Smooth muscle cell (in vitro differentiated cells): Measurements from ENCODE around the gene POC1B. TPM values are rescaled to one million over a fixed set of nuclear protein-coding genes. Genes with fewer than 3 reads are reported as not detected.

ENCODE experiments used
- DNase-seq: peaks from one replicate; lab custom pipeline; 2025; ENCODE audit not compliant: unreplicated experiment; lab: John Stamatoyannopoulos, UW
- H2AFZ ChIP-seq: fragments of 200-600 bp; sonication (generic); 2 replicates; pipeline ENCODE4 v1.6.0; 2016; ENCODE audit warnings: antibody characterized with exemption, low read depth, mild to moderate bottlenecking
- H3F3A ChIP-seq: fragments of 200-600 bp; sonication (generic); 2 replicates; pipeline ENCODE4 v1.6.0; 2017; ENCODE audit warnings: antibody characterized with exemption, low read depth
- H3K27ac ChIP-seq: fragments of 200-600 bp; sonication (generic); 2 replicates; pipeline ENCODE4 v1.5.1; 2016; ENCODE audit warnings: low read depth, mild to moderate bottlenecking
- H3K27me3 ChIP-seq: fragments of 200-600 bp; sonication (generic); 2 replicates; pipeline ENCODE4 v1.6.1; 2016; ENCODE audit warnings: low read depth, mild to moderate bottlenecking
- H3K36me3 ChIP-seq: fragments of 200-600 bp; sonication (generic); 2 replicates; pipeline ENCODE4 v1.5.1; 2016; ENCODE audit warnings: low read depth
- H3K4me1 ChIP-seq: fragments of 200-600 bp; sonication (generic); 2 replicates; pipeline ENCODE4 v1.5.1; 2016; ENCODE audit warnings: low read depth
- H3K4me2 ChIP-seq: fragments of 200-600 bp; sonication (generic); 2 replicates; pipeline ENCODE4 v1.6.0; 2016; ENCODE audit warnings: mild to moderate bottlenecking
- H3K4me3 ChIP-seq: fragments of 200-600 bp; sonication (generic); 2 replicates; pipeline ENCODE4 v1.5.1; 2016; ENCODE audit warnings: mild to moderate bottlenecking
- H3K79me2 ChIP-seq: fragments of 200-600 bp; sonication (generic); 2 replicates; pipeline ENCODE4 v1.6.0; 2016; ENCODE audit warnings: low read depth, mild to moderate bottlenecking
- H3K9ac ChIP-seq: fragments of 200-600 bp; sonication (generic); 2 replicates; pipeline ENCODE4 v1.6.0; 2016; ENCODE audit warnings: low read depth
- H3K9me3 ChIP-seq: fragments of 200-600 bp; sonication (generic); replicated peaks from 2 replicates; pipeline ENCODE4 v1.5.1; 2016; ENCODE audit warnings: low read depth
- H4K20me1 ChIP-seq: fragments of 200-600 bp; sonication (generic); 2 replicates; pipeline ENCODE4 v1.6.0; 2016; ENCODE audit warnings: low read depth
- WGBS: methylation state at CpG from one replicate; pipeline ENCODE4 v1.1.7; 2016; ENCODE audit warnings: low lambda C conversion rate; 5-methylcytosine and 5-hydroxymethylcytosine counted together
- polyA plus RNA-seq: library from polyadenylated mRNA; unstranded; fragments of >200 nt; fragmentation: Nextera tagmentation; extraction: Ambion mirVana; gene quantifications from 2 replicates; pipeline ENCODE4 v1.2.1, GENCODE V29; 2016
- total RNA-seq: library from RNA; depleted of rRNA; stranded (reverse); fragments of >200 nt; gene quantifications from 2 replicates; pipeline ENCODE4 v1.2.3, GENCODE V29; 2014
- TF ChIP-seq, protein P1 (sequence below): fragments of 200-600 bp; sonication (generic); IDR thresholded peaks from 2 replicates; pipeline ENCODE4 v1.5.1; 2017; ENCODE audit warnings: borderline replicate concordance, mild to moderate bottlenecking, antibody characterized with exemption; ENCODE audit not compliant: insufficient read depth, poor library complexity, severe bottlenecking

Gene POC1B
- total and polyA plus RNA-seq, 2 experiments from 2014 or later: 9.1 to 13.3 TPM

DNA sequence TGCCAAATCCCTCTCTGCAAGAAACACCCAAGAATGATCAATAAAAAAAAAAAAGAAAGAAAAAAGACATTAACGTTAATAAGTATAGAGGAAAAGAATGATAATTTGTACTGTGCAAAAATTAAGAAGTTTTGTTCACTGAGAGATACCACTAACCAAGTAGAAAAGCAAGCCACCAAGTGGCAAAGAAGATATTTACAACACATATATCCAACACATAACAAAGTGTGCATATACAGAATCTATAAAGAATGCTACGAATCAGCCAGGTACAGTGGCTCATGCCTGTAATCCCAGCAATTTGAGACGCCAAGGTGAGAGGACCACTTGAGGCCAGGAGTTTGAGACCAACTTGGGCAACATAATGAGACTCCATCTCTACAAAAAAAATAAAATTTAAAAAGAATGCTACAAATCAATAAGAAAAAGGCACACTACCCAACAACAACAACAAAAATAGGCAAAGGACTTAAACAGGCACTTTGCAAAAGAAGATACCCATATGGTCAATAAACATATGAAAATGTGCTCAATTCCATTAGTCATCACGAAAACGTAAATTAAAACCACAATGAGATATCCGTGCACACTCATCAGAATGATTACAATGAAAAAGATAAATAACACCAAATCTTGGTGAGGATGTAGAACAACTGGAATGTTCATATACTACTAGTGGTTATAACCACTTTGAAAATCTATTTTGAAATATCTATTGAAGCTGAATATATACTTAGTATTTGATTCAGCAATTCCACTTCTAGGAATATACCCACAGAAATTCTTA lies 21.1 kb downstream of the POC1B start:
- no peaks in the 10 kb centered on the region for H3K4me1 ChIP-seq
- WGBS: 96% methylated on average over 6 of the region's 6 CpGs
- DNase-seq: no peak

DNA sequence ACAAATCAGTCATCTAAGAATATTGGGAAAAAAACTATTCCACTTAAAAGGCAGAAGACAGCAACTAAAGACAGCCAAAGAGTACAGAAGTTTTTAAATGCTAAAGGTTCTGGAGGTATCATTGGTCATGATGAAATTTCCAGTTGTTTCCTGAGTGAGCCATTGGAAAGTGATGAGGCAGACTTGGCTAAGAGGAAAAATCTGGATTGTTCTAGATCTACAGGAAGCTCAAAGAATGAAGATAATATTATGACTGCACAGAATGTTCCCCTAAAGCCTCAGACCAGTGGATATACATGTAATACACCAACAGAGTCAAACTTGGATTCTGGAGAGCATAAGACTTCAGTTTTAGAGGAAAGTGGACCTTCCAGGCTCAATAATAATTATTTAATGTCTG lies 24.1 kb downstream of the POC1B start:
- no peaks in the 10 kb centered on the region for H3K9me3 ChIP-seq
- H3K4me1 ChIP-seq: no peaks in the 10 kb centered on the region
- no peak for DNase-seq
- no peak overlapping the region for H3K27ac ChIP-seq
- H3K4me3 ChIP-seq: no peak overlapping the region
- no peaks in the 10 kb centered on the region for H3K27me3 ChIP-seq
- no peaks in the 10 kb centered on the region for H3F3A ChIP-seq
- no peaks in the 10 kb centered on the region for H3K79me2 ChIP-seq
- H4K20me1 ChIP-seq: no peaks in the 10 kb centered on the region
- no peak overlapping the region for H2AFZ ChIP-seq
- TF ChIP-seq, protein P1, sequence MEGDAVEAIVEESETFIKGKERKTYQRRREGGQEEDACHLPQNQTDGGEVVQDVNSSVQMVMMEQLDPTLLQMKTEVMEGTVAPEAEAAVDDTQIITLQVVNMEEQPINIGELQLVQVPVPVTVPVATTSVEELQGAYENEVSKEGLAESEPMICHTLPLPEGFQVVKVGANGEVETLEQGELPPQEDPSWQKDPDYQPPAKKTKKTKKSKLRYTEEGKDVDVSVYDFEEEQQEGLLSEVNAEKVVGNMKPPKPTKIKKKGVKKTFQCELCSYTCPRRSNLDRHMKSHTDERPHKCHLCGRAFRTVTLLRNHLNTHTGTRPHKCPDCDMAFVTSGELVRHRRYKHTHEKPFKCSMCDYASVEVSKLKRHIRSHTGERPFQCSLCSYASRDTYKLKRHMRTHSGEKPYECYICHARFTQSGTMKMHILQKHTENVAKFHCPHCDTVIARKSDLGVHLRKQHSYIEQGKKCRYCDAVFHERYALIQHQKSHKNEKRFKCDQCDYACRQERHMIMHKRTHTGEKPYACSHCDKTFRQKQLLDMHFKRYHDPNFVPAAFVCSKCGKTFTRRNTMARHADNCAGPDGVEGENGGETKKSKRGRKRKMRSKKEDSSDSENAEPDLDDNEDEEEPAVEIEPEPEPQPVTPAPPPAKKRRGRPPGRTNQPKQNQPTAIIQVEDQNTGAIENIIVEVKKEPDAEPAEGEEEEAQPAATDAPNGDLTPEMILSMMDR: no peak
- H3K4me2 ChIP-seq: no peak overlapping the region
- no peaks in the 10 kb centered on the region for H3K36me3 ChIP-seq
- H3K9ac ChIP-seq: no peak overlapping the region

More for the DNA sequence above, 21.1 kb downstream of the POC1B start:
- no peak overlapping the region for H2AFZ ChIP-seq
- H3F3A ChIP-seq: no peaks in the 10 kb centered on the region
- no peaks in the 10 kb centered on the region for H3K27me3 ChIP-seq
- no peak overlapping the region for H3K4me3 ChIP-seq
- H3K9ac ChIP-seq: no peak overlapping the region
- no peaks in the 10 kb centered on the region for H3K36me3 ChIP-seq
- H3K27ac ChIP-seq: no peak overlapping the region
- H3K9me3 ChIP-seq: no peaks in the 10 kb centered on the region
- H3K4me2 ChIP-seq: no peak overlapping the region
- TF ChIP-seq, protein P1: no peak
- H4K20me1 ChIP-seq: no peaks in the 10 kb centered on the region
- H3K79me2 ChIP-seq: no peaks in the 10 kb centered on the region

DNA sequence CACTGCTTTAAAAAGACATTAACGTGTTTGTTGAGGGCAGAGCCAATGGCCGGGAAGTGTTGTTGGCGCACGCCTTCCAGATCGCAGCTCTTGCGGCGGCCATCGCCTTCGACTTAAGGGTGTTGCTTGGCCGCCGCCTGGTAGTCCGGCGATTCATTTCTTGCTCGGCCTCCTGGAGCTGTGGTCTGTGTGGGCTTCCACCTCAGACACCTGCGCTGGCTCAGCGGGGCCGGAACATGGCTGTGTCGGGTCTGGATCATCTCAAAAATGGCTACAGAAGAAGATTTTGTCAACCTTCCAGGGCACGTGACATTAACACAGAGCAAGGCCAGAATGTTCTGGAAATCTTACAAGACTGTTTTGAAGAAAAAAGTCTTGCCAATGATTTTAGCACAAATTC lies 26.0 kb downstream of the POC1B start:
- Histone ChIP-seq H3F3A (no peaks in the 10 kb centered on the region), H3K79me2 (no peaks in the 10 kb centered on the region), H2AFZ (no peak overlapping the region), H3K4me1 (no peaks in the 10 kb centered on the region), H3K27me3 (no peaks in the 10 kb centered on the region), H3K36me3 (no peaks in the 10 kb centered on the region), H3K27ac (no peak overlapping the region), H3K4me2 (no peak overlapping the region), H3K9me3 (no peaks in the 10 kb centered on the region), H3K9ac (no peak overlapping the region), H4K20me1 (no peaks in the 10 kb centered on the region), H3K4me3 (no peak overlapping the region)
- WGBS: 96% methylated on average over 19 of the region's 19 CpGs
- TF ChIP-seq, protein P1: no peak
- DNase-seq: no peak

DNA sequence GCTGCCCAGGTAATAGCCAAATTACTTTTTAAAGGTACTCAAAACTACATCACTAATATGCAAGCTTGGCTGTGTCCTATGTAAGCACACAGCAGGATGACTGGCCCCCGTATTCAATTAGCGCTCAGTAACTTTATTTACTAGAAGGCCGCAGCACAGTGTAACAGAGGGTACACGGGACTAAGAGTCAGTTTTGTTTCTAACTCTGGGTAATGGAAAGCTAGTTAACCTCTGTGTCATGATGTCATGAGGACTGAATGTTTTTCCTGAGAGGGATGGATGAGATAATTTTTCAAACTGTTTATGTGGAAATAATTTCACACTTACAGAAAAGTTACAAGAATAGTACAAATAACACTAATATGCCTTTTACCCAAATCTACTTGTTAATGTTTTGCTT lies 28.4 kb downstream of the POC1B start:
- no peaks in the 10 kb centered on the region for H3F3A ChIP-seq
- 72% methylated on average over 4 of the region's 4 CpGs for WGBS
- TF ChIP-seq, protein P1: no peak
- no peak overlapping the region for H3K4me3 ChIP-seq
- no peak overlapping the region for H3K27ac ChIP-seq
- H3K9me3 ChIP-seq: no peaks in the 10 kb centered on the region
- H4K20me1 ChIP-seq: no peaks in the 10 kb centered on the region
- no peaks in the 10 kb centered on the region for H3K36me3 ChIP-seq
- no peaks in the 10 kb centered on the region for H3K79me2 ChIP-seq
- H3K4me2 ChIP-seq: no peak overlapping the region
- H3K9ac ChIP-seq: no peak overlapping the region
- no peaks in the 10 kb centered on the region for H3K4me1 ChIP-seq
- H2AFZ ChIP-seq: no peak overlapping the region
- no peaks in the 10 kb centered on the region for H3K27me3 ChIP-seq
- DNase-seq: no peak
